Natural killer cell (primary cell): ENCODE results near the gene CTPS1. TPM values are rescaled to one million over a fixed set of nuclear protein-coding genes. Genes with fewer than 3 reads are reported as not detected.

Source experiments
- ATAC-seq, 3 donors: fragments of 150-1000 bp in 2 of 3; fragments of 200-7000 bp in 1 of 3; cut with Tn5 transposase; 1 replicate in 1 of 3; 2 replicates in 2 of 3; pipeline ENCODE4 v1.10.0; 2021; ENCODE audit warnings: mild to moderate bottlenecking in 2 of 3, moderate library complexity in 2 of 3
- DNase-seq, 2 donors: peaks; one replicate each; pipeline versions ENCODE4 v3.0.0 to v3.0.0-alpha.2; 2013 to 2021; ENCODE audit warnings: mixed read lengths in 1 of 2
- H3K27ac ChIP-seq: one replicate; pipeline ENCODE4 v1.5.1; 2013; ENCODE audit warnings: mild to moderate bottlenecking, low read length
- H3K27me3 ChIP-seq: one replicate; pipeline ENCODE4 v1.6.1; 2013; ENCODE audit warnings: low read length; ENCODE audit not compliant: control insufficient read depth, insufficient read depth
- H3K36me3 ChIP-seq: one replicate; pipeline ENCODE4 v1.6.1; 2013; ENCODE audit warnings: low read length; ENCODE audit not compliant: control insufficient read depth, insufficient read depth
- H3K4me1 ChIP-seq: one replicate; pipeline ENCODE4 v1.6.1; 2013; ENCODE audit warnings: low read length; ENCODE audit not compliant: control insufficient read depth, insufficient read depth
- H3K4me3 ChIP-seq: one replicate; pipeline ENCODE4 v1.5.1; 2013; ENCODE audit warnings: low read length
- H3K9me3 ChIP-seq: one replicate; pipeline ENCODE4 v1.6.1; 2013; ENCODE audit warnings: low read length; ENCODE audit not compliant: control insufficient read depth, insufficient read depth
- H3K27ac Mint-ChIP-seq, 2 donors: one replicate each; pipeline ENCODE4 v1.8.0; 2022; ENCODE audit warnings: mild to moderate bottlenecking in 2 of 2, mixed read lengths in 2 of 2, moderate library complexity in 1 of 2
- H3K27me3 Mint-ChIP-seq, 2 donors: one replicate each; pipeline ENCODE4 v1.8.0; 2022; ENCODE audit warnings: low read depth in 2 of 2, mixed read lengths in 2 of 2
- H3K36me3 Mint-ChIP-seq: one replicate; pipeline ENCODE4 v1.8.0; 2022; ENCODE audit warnings: mixed read lengths
- H3K4me1 Mint-ChIP-seq, 2 donors: one replicate each; pipeline ENCODE4 v1.8.0; 2022; ENCODE audit warnings: mixed read lengths in 2 of 2
- H3K4me3 Mint-ChIP-seq: one replicate; pipeline ENCODE4 v1.8.0; 2022; ENCODE audit warnings: mild to moderate bottlenecking, moderate library complexity, mixed read lengths
- H3K9me3 Mint-ChIP-seq, 2 donors: one replicate each; pipeline ENCODE4 v1.8.0; 2022; ENCODE audit warnings: mixed read lengths in 2 of 2
- WGBS: methylation state at CpG from one replicate; pipeline ENCODE4 v1.1.7; 2013; ENCODE audit warnings: missing lambda C conversion rate; ENCODE audit not compliant: insufficient coverage; 5-methylcytosine and 5-hydroxymethylcytosine counted together
- intact Hi-C: fragments of 100-400 bp; cut with micrococcal nuclease; formaldehyde crosslinking; loops from one replicate; pipeline ENCODE4 v1.14.2; 2022
- total RNA-seq, 4 donors: library from RNA; stranded (reverse); fragments of 120-200 nt in 1 of 4; gene quantifications; one replicate each; pipeline versions ENCODE4 v1.2.3 to v1.2.4, GENCODE V29; 2013 to 2022
- TF ChIP-seq, protein P1 (sequence below): fragments of 200-600 bp; IDR thresholded peaks from one replicate; pipeline ENCODE4 v1.8.0; 2022; ENCODE audit warnings: antibody characterized with exemption

CTPS1 gene
- total RNA-seq, 3 donors from 2014 or later (not counting 1 experiment from before 2014, with no cell fraction given): 90.5 to 128 (median 99.0) TPM

GRCh38 chr1:40986956-40987355 is 7.5 kb downstream of the CTPS1 start:
- Mint-ChIP-seq H3K9me3 (no peaks in the 10 kb centered on the region), H3K4me3 (no peak overlapping the region), H3K4me1 (peaks cover 0 to 4% of the 10 kb centered on the region in 2 donors), H3K36me3 (peaks cover 31% of the 10 kb centered on the region), H3K27me3 (no peaks in the 10 kb centered on the region), H3K27ac (no peak overlapping the region)
- H3K4me3 ChIP-seq: no peak overlapping the region
- H3K27ac ChIP-seq: no peak overlapping the region
- peaks cover 76% of the 10 kb centered on the region for H3K36me3 ChIP-seq
- intact Hi-C loops: no loop called here
- WGBS: 93% methylated on average over 3 of the region's 3 CpGs
- no peaks in the 10 kb centered on the region for H3K4me1 ChIP-seq
- no peaks in the 10 kb centered on the region for H3K27me3 ChIP-seq
- no peaks in the 10 kb centered on the region for H3K9me3 ChIP-seq
- TF ChIP-seq, protein P1, sequence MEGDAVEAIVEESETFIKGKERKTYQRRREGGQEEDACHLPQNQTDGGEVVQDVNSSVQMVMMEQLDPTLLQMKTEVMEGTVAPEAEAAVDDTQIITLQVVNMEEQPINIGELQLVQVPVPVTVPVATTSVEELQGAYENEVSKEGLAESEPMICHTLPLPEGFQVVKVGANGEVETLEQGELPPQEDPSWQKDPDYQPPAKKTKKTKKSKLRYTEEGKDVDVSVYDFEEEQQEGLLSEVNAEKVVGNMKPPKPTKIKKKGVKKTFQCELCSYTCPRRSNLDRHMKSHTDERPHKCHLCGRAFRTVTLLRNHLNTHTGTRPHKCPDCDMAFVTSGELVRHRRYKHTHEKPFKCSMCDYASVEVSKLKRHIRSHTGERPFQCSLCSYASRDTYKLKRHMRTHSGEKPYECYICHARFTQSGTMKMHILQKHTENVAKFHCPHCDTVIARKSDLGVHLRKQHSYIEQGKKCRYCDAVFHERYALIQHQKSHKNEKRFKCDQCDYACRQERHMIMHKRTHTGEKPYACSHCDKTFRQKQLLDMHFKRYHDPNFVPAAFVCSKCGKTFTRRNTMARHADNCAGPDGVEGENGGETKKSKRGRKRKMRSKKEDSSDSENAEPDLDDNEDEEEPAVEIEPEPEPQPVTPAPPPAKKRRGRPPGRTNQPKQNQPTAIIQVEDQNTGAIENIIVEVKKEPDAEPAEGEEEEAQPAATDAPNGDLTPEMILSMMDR: no peak
- DNase-seq (no peak), ATAC-seq (no peak)

GRCh38 chr1:40987439-40988276 is 8.2 kb downstream of the CTPS1 start:
- no peaks in the 10 kb centered on the region for H3K4me1 Mint-ChIP-seq
- H3K4me3 Mint-ChIP-seq: no peak overlapping the region
- DNase-seq (no peak), ATAC-seq (no peak)
- intact Hi-C loops: no loop called here
- Histone ChIP-seq H3K36me3 (peaks cover 81% of the 10 kb centered on the region), H3K27ac (no peak overlapping the region), H3K27me3 (no peaks in the 10 kb centered on the region), H3K4me1 (no peaks in the 10 kb centered on the region), H3K4me3 (no peak overlapping the region), H3K9me3 (no peaks in the 10 kb centered on the region)
- no peaks in the 10 kb centered on the region for H3K27me3 Mint-ChIP-seq
- H3K36me3 Mint-ChIP-seq: peaks cover 37% of the 10 kb centered on the region
- TF ChIP-seq, protein P1: no peak
- WGBS: 95% methylated on average over 8 of the region's 9 CpGs
- H3K9me3 Mint-ChIP-seq: no peaks in the 10 kb centered on the region
- no peak overlapping the region for H3K27ac Mint-ChIP-seq

GRCh38 chr1:40988280-40988679 is 8.8 kb downstream of the CTPS1 start:
- peaks cover 37% of the 10 kb centered on the region for H3K36me3 Mint-ChIP-seq
- TF ChIP-seq, protein P1: no peak
- 98% methylated on average over 3 of the region's 3 CpGs for WGBS
- no peaks in the 10 kb centered on the region for H3K27me3 Mint-ChIP-seq
- H3K27ac Mint-ChIP-seq: no peak overlapping the region
- H3K9me3 Mint-ChIP-seq: no peaks in the 10 kb centered on the region
- H3K27ac ChIP-seq: no peak overlapping the region
- no peak overlapping the region for H3K4me3 ChIP-seq
- peaks cover 85% of the 10 kb centered on the region for H3K36me3 ChIP-seq
- H3K27me3 ChIP-seq: no peaks in the 10 kb centered on the region
- no peaks in the 10 kb centered on the region for H3K4me1 ChIP-seq
- intact Hi-C loops: no loop called here
- DNase-seq (no peak), ATAC-seq (no peak)
- no peaks in the 10 kb centered on the region for H3K9me3 ChIP-seq
- no peak overlapping the region for H3K4me3 Mint-ChIP-seq
- H3K4me1 Mint-ChIP-seq: no peaks in the 10 kb centered on the region

- Histone ChIP-seq H3K4me1 (no peaks in the 10 kb centered on the region), H3K9me3 (no peaks in the 10 kb centered on the region), H3K27ac (no peak overlapping the region), H3K4me3 (no peak overlapping the region), H3K36me3 (peaks cover 81% of the 10 kb centered on the region), H3K27me3 (no peaks in the 10 kb centered on the region)
- 100% methylated on average over 4 of the region's 5 CpGs for WGBS
- ATAC-seq (no peak), DNase-seq (no peak)
- Mint-ChIP-seq H3K27me3 (no peaks in the 10 kb centered on the region), H3K27ac (no peak overlapping the region), H3K4me3 (no peak overlapping the region), H3K4me1 (no peaks in the 10 kb centered on the region), H3K9me3 (no peaks in the 10 kb centered on the region), H3K36me3 (peaks cover 37% of the 10 kb centered on the region)
- TF ChIP-seq, protein P1: no peak
- intact Hi-C loops: no loop called here
These were observed 9.6 kb downstream of the CTPS1 start for GRCh38 chr1:40989066-40989465.
